AG09319 (cell line): ENCODE data around the gene USP13.

Source experiments
- DNase-seq: peaks from one replicate; pipeline ENCODE4 v3.0.0-alpha.2; 2010; ENCODE audit warnings: low read depth; ENCODE audit errors: extremely low read depth
- CTCF ChIP-seq: IDR thresholded peaks from 2 replicates; pipeline ENCODE4 v1.5.1; 2011; ENCODE audit warnings: low read depth, mild to moderate bottlenecking, inconsistent platforms, low read length, moderate library complexity

The USP13 gene

GRCh38 chr3:179660872-179661271 lies 8.0 kb downstream of the USP13 start:
- no peak for TF ChIP-seq CTCF
- DNase-seq, result no peak

DNA sequence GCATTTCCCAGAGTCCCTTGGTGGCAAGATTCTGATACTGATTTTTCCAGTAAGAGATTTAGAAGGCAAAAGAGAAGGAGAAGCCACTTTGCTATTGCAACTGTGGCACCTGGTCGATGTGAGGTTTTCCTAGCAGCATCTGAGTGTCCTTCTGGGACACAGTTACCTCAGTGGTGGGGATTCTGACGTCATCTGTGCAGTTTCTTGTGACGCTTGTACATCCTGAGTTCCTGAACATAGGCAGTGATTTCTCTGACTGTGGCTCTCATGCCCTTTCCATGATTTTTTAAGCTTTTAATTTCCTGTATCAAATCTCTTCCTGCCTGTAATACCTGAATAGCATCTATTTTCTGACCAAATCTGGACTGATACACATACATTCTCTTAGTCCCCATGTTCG lies 8.9 kb downstream of the USP13 start:
- no peak for TF ChIP-seq CTCF
- no peak for DNase-seq

- TF ChIP-seq CTCF, result no peak
- DNase-seq, result no peak
Observed at GRCh38 chr3:179663093-179663492, 10.3 kb downstream of the USP13 start.

- no peak for TF ChIP-seq CTCF
- no peak for DNase-seq
Observed at GRCh38 chr3:179666030-179666429, 13.2 kb downstream of the USP13 start.

GRCh38 chr3:179666436-179667035 lies 13.7 kb downstream of the USP13 start:
- no peak for DNase-seq
- TF ChIP-seq CTCF, result no peak

DNA sequence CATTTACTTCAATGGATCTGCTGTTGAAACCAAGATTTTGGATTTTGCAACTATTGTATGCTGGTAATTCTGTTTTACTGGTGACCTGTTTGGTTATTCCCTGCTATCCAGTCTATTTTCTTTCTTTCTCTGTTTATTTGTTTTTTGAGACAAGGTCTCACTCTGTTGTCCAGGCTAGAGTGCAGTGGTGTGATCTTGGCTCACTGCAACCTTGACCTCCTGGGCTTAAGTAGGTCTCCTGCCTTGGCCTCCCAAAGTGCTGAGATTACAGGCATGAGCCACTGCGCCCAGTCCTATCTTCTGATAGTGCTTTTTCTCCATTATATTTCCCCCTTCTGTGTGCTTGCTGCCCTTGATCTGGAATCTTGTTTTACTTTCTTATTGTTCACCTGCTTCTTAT lies 15.6 kb downstream of the USP13 start:
- TF ChIP-seq CTCF, result no peak
- DNase-seq, result no peak

DNA sequence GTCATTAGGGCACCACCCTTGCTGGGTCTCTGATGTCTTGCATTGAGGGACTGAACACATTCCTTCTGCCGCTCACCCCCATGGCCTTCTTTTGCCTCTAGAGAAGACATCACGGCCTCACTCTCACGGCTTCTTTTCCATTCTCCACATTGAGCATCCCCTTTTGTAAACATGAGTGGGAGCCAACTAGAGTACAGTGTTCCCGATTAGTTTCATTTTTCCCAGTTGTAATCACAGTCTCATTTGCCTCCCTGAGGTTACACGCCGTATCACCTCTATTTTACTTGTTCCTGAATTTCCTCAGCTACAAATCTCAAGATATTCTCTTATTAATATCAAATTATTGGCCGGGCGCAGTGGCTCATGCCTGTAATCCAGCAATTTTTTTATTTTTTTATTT lies 17.5 kb downstream of the USP13 start:
- no peak for DNase-seq
- no peak for TF ChIP-seq CTCF
